Esophagus squamous epithelium (tissue), 5 donors: Measurements from ENCODE around the gene TFPT. TPM values are rescaled to one million over a fixed set of nuclear protein-coding genes. Genes with fewer than 3 reads are reported as not detected.
A peak's percentile ranks its signal among the peaks of the same experiment; 100 is the strongest.
"Not testable (repeated sequence)": the region's sequence is repeated elsewhere in the genome, so short reads cannot be mapped to it uniquely, and the experiment has no call there.

Experiments
- DNase-seq: peaks from one replicate; lab custom pipeline; 2025; lab: John Stamatoyannopoulos, UW
- H3K27ac ChIP-seq, 4 donors: fragments of 200-600 bp; sonication (generic); one replicate each; pipeline ENCODE4 v1.5.1; 2016 to 2019; ENCODE audit warnings: mild to moderate bottlenecking in 1 of 4
- H3K27me3 ChIP-seq, 4 donors: fragments of 200-600 bp; sonication (generic); 1 replicate in 3 of 4; 2 replicates in 1 of 4; pipeline versions ENCODE4 v1.5.1 to v1.6.0; 2017 to 2021; ENCODE audit warnings: antibody characterized with exemption in 1 of 4
- H3K36me3 ChIP-seq, 3 donors: fragments of 200-600 bp; sonication (generic); one replicate each; pipeline ENCODE4 v1.5.1; 2016 to 2019
- H3K4me1 ChIP-seq, 3 donors: fragments of 200-600 bp; sonication (generic); one replicate each; pipeline ENCODE4 v1.5.1; 2017 to 2019
- H3K4me3 ChIP-seq, 4 donors: fragments of 200-600 bp; sonication (generic); 1 replicate in 3 of 4; 2 replicates in 1 of 4; pipeline ENCODE4 v1.5.1; 2016 to 2019; ENCODE audit warnings: mild to moderate bottlenecking in 2 of 4, moderate library complexity in 1 of 4
- H3K9me3 ChIP-seq, 3 donors: fragments of 200-600 bp; sonication (generic); one replicate each; pipeline ENCODE4 v1.5.1; 2016 to 2019
- CTCF ChIP-seq, 6 experiments: fragments of 450-650 bp in 4 of 6; fragments of 200-600 bp in 2 of 6; sonication (generic) in 2 of 6; IDR thresholded peaks; one replicate each; pipeline ENCODE4 v1.5.1; 2016 to 2019; ENCODE audit warnings: antibody characterized with exemption in 6 of 6, mild to moderate bottlenecking in 4 of 6, moderate library complexity in 4 of 6
- POLR2A ChIP-seq, 4 donors: fragments of 450-650 bp; IDR thresholded peaks; one replicate each; pipeline ENCODE4 v1.6.1; 2017; ENCODE audit warnings: antibody characterized with exemption in 4 of 4, mild to moderate bottlenecking in 4 of 4, moderate library complexity in 3 of 4
- WGBS, 2 donors: methylation state at CpG; one replicate each; pipeline ENCODE4 v1.1.5; 2018; 5-methylcytosine and 5-hydroxymethylcytosine counted together
- intact Hi-C: fragments of 100-400 bp; cut with DNase I; formaldehyde crosslinking; loops from one replicate; pipeline ENCODE4 v1.15.0; 2022
- total RNA-seq, 4 donors: library from RNA; depleted of rRNA; stranded (reverse); fragments of >200 nt; gene quantifications; one replicate each; pipeline ENCODE4 v1.1.0, GENCODE V29; 2016
- donor health status: DM: yes; HTN: yes; CAD: no.

The TFPT gene
- total RNA-seq, 4 donors from 2014 or later = 6.1 to 9.0 (median 7.4) TPM

- Histone ChIP-seq H3K4me3 (peak within 1 kb of the TSS; percentile 77 to 97 (median 90)), H3K27me3 (no peaks in the 10 kb centered on the region), H3K4me1 (peaks cover 5 to 25% (median 14%) of the 10 kb centered on the region in 3 donors), H3K27ac (peak within 1 kb of the TSS; percentile 75 to 84 (median 80)), H3K36me3 (peaks cover 5 to 26% (median 8%) of the 10 kb centered on the region in 3 donors), H3K9me3 (no peaks in the 10 kb centered on the region)
- intact Hi-C loops = no loop called here
- DNase-seq = peak; percentile 89
- 4 to 5% methylated on average over 18 to 27 of the region's 54 CpGs for WGBS, 2 donors
- TF ChIP-seq POLR2A (IDR thresholded peaks at IDR 0.05) (peak in 2 of 4 donors; percentile 55 to 70), CTCF (IDR thresholded peaks at IDR 0.05) (peak in 1 of 6 experiments; percentile 45)
Measured at GRCh38 chr19:54102421-54103169, 12.9 kb downstream of the TFPT start, which contains the start of gene NDUFA3. Gene NDUFA3 (plus strand): TSS chr19:54102855. CDS start chr19:54102879, 24 bp downstream.

GRCh38 chr19:54100561-54100960 is 14.9 kb downstream of the TFPT start, which contains the start of gene OSCAR:
Gene OSCAR (minus strand): TSS chr19:54100803. CDS start chr19:54100792, 11 bp downstream.
- DNase-seq = no peak
- no peak within 1 kb of the TSS for H3K4me3 ChIP-seq
- H3K27ac ChIP-seq = peak within 1 kb of the TSS in 1 of 4 donors; percentile 17
- H3K4me1 ChIP-seq = peaks cover 11 to 42% (median 20%) of the 10 kb centered on the region in 3 donors
- intact Hi-C loops = no loop called here
- no peaks in the 10 kb centered on the region for H3K9me3 ChIP-seq
- TF ChIP-seq POLR2A (IDR thresholded peaks at IDR 0.05) (peak in 1 of 4 donors; percentile 12), CTCF (IDR thresholded peaks at IDR 0.05) (no peak)
- H3K27me3 ChIP-seq = peaks cover 0 to 3% (median 2%) of the 10 kb centered on the region in 4 donors
- peaks cover 0 to 6% (median 2%) of the 10 kb centered on the region in 3 donors for H3K36me3 ChIP-seq
- WGBS, 2 donors = 27 to 57% methylated on average over 2 to 5 of the region's 5 CpGs

GRCh38 chr19:54099903-54100255 is 15.6 kb downstream of the TFPT start:
- H3K27me3 ChIP-seq = peaks cover 0 to 10% (median 2%) of the 10 kb centered on the region in 4 donors
- H3K27ac ChIP-seq, H3K4me3 ChIP-seq, H3K36me3 ChIP-seq, DNase-seq, intact Hi-C loops, H3K9me3 ChIP-seq: not testable (repeated sequence)
- 67 to 75% methylated on average over 6 to 9 of the region's 9 CpGs for WGBS, 2 donors
- H3K4me1 ChIP-seq = peaks cover 13 to 49% (median 23%) of the 10 kb centered on the region in 3 donors

GRCh38 chr19:54099190-54099902 is 16.1 kb downstream of the TFPT start:
- DNase-seq = no peak
- H3K4me1 ChIP-seq = peaks cover 13 to 45% (median 23%) of the 10 kb centered on the region in 3 donors
- WGBS, 2 donors = 78 to 80% methylated on average over 6 to 11 of the region's 12 CpGs
- H3K36me3 ChIP-seq = no peaks in the 10 kb centered on the region
- TF ChIP-seq POLR2A (IDR thresholded peaks at IDR 0.05) (no peak), CTCF (IDR thresholded peaks at IDR 0.05) (no peak)
- intact Hi-C loops = no loop called here
- H3K9me3 ChIP-seq = no peaks in the 10 kb centered on the region
- no peak overlapping the region for H3K27ac ChIP-seq
- peaks cover 0 to 14% (median 2%) of the 10 kb centered on the region in 4 donors for H3K27me3 ChIP-seq
- no peak overlapping the region for H3K4me3 ChIP-seq

GRCh38 chr19:54096617-54097106 is 18.8 kb downstream of the TFPT start:
- Histone ChIP-seq H3K27me3 (peaks cover 0 to 14% (median 2%) of the 10 kb centered on the region in 4 donors), H3K36me3 (no peaks in the 10 kb centered on the region), H3K4me3 (peak overlapping the region; percentile 15 to 66 (median 42)), H3K4me1 (peaks cover 8 to 24% (median 9%) of the 10 kb centered on the region in 3 donors), H3K27ac (peak overlapping the region; percentile 30 to 78 (median 50)), H3K9me3 (no peaks in the 10 kb centered on the region)
- no peak for DNase-seq
- TF ChIP-seq POLR2A (IDR thresholded peaks at IDR 0.05) (no peak), CTCF (IDR thresholded peaks at IDR 0.05) (peak in 3 of 6 experiments; percentile 6 to 25 (median 13))
- intact Hi-C loops = no loop called here
- WGBS, 2 donors = 5% methylated on average over 6 to 8 of the region's 14 CpGs

GRCh38 chr19:54095859-54096616 is 19.4 kb downstream of the TFPT start:
- H3K4me3 ChIP-seq = peak overlapping the region; percentile 17 to 66 (median 42)
- H3K9me3 ChIP-seq, intact Hi-C loops, DNase-seq, H3K36me3 ChIP-seq: not testable (repeated sequence)
- H3K27me3 ChIP-seq = peaks cover 0 to 14% (median 2%) of the 10 kb centered on the region in 4 donors
- H3K27ac ChIP-seq = peak overlapping the region in 3 of 4 donors; percentile 38 to 78 (median 49)
- 1 to 2% methylated on average over 14 to 19 of the region's 46 CpGs for WGBS, 2 donors
- H3K4me1 ChIP-seq = peaks cover 8 to 24% (median 9%) of the 10 kb centered on the region in 3 donors
